GM21447 (cell line): ENCODE data around the gene RETREG1.
"Not testable (repeated sequence)": the region's sequence is repeated elsewhere in the genome, so short reads cannot be mapped to it uniquely, and the experiment has no call there.

Source experiments
- ATAC-seq: cut with Tn5 transposase; IDR thresholded peaks from one replicate; pipeline ENCODE4 v1.9.1; 2021; ENCODE audit not compliant: unreplicated experiment

The RETREG1 gene

DNA sequence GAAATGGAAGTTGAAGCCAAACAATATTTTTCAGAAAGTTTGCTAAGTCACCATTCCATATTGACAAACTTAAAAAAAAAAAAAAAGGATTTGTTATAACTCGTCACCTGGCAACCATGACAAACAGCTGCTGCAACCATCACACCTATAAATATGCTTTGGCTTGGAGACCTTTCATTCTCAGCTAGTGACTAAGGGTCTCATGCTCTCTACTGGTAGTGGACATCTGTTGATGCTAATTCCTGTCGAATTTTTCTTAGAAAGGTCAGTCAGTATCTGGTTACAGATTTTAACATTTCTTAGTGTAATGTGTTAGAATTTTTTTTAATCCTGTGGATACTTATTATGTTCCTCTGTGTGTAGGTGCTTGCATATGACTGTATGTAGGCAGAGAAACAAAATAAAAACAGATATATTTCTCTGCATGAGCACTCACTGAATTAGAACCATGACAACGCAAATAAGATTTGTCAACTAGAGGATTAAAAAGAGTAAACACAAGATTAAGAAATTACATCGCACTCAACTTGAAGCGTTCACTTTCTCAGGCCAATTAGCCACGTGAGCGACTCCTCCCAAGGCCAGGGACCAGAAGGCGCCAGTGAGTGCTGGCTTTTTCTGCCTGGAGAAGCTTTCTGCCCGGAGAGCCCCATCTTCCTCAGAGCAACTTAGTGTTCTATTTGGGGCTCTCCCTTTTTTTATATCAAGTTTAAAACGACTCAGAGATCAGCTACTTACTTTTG is 124.2 kb downstream of the RETREG1 start:
- ATAC-seq: no peak

GRCh38 chr5:16490911-16491310 is 125.9 kb downstream of the RETREG1 start:
- no peak for ATAC-seq

DNA sequence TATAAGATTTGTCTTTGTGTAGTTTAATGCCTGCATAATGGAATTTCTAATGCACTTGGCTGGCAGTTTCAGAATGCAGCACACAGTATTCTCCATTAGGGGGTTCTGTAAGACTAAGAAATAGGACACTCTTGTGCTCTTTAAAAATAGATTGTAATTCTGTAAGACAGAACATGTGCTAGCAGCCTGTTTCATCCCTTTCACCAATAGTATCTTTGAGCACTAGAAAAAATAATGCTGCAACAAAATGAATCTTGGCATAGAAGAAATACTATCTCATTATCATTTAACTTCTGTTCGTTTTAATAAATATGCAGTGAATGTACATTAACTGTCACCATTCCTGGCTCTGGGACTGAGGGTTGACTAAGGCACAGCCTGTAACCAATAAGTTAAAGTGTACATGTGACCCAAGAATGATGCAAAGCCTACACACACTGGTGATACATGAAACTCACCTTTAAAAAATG is 127.4 kb downstream of the RETREG1 start:
- ATAC-seq: peak; percentile 70

DNA sequence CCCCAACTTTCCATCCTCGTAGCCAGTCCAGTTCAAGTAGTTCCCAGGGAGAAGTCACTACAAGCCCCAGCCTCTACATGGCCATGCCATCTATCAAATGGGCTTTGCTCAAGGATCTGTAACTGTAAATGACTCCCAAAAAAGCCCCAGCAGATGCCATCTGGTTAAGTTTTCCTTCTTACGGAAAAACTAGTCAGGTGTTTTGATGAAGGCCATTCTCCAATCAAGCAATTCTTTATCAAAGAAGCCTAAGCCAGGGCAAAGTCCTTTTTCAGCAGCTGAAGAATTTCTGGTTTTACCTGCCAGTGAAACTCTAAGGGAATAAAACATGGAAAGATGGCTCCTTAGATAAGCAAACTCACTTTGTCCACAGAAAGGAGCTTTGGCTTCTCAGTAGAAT is 129.3 kb downstream of the RETREG1 start:
- no peak for ATAC-seq

- no peak for ATAC-seq
Observed at GRCh38 chr5:16486711-16487111, 130.1 kb downstream of the RETREG1 start.

GRCh38 chr5:16485656-16486055 is 131.1 kb downstream of the RETREG1 start:
- ATAC-seq: no peak

GRCh38 chr5:16484081-16484480 is 132.7 kb downstream of the RETREG1 start:
- ATAC-seq: no peak

GRCh38 chr5:16483361-16483760 is 133.4 kb downstream of the RETREG1 start:
- no peak for ATAC-seq

DNA sequence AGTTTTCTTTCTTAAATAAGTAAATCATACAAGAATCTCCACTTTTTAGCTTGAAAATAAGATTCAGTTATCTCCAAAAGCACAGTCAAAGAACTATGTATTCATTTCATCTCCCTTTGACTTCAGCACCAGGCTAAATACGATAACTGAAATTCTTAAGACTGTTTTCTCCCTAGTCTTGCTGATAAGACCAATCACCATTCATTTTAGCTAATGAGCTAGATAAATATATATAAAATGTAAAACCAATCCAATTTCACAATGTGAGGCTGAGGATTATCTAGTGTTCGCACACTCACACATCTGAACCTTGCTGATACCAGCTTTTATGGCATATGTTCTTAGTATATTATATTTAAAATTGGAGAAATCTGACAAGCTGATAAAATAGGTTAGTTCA is 133.9 kb downstream of the RETREG1 start:
- no peak for ATAC-seq

GRCh38 chr5:16480821-16481538 is 135.8 kb downstream of the RETREG1 start:
- ATAC-seq: no peak

DNA sequence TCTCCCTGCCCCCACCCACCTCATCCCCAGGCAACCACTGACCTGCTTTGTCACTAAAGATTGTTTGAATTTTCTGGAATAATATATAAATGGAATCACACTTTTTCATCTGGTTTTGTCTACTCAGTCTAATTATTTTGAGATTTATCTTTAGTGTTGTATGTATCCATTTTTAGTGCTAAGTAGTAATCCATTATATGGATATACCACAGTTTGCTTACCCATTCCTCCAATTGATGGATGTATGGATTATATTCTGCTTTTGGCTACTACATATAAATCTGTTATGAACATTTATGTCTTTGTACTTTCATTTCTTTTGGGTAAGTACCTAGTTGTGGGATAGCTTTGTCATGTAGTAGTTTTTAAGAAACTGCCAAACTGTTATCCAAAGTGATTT is 136.7 kb downstream of the RETREG1 start:
- no peak for ATAC-seq

- no peak for ATAC-seq
Observed at GRCh38 chr5:16477541-16477940, 139.3 kb downstream of the RETREG1 start.

- ATAC-seq: not testable (repeated sequence)
Observed at GRCh38 chr5:16476417-16476816, 140.4 kb downstream of the RETREG1 start.

- no peak for ATAC-seq
Observed at GRCh38 chr5:16471387-16471786, 145.4 kb downstream of the RETREG1 start.

DNA sequence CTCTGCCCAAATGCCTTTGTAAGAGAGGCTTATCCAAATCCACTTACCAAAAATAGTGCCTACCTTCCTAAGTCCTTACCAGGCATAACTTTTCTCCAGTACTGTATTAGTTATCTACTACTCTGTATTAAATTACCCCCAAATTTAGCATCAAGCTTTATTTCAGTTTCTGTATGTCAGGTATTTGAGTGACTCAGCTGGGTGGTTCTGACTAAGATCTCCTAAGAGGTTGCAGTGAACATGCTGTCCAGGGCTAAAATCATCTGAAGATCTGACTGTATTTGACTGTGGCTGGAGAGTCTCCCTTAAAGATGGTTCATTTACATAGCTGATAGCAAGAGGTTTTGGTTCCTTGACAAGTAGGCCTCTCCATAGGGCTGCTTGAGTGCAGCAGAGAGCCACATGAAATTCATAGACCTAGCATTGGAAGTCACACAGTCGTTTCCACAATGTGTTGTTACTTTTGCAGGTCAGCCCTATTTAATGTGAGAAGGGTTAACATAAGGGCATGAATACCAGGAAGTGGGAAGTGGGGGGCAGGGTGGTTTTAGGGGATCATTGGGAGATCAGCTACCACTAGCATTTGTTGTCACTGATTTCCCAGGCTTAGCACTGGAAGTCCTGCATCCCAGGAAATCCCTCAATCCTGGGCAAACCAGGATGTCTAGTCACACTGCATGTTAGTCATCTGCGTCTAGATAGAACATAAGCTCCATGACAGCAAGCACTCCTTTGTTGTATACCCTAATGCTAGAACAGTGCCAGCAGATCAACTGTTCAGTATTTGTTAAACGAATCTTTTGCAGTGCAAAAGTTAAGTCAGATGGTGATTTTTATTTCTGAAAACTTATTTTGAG is 149.2 kb downstream of the RETREG1 start:
- peak; percentile 57 for ATAC-seq

- peak; percentile 78 for ATAC-seq
Observed at GRCh38 chr5:16465544-16466432, 151.0 kb downstream of the RETREG1 start, which contains the start of gene ZNF622. Gene ZNF622 (minus strand): TSS chr5:16465800. CDS start chr5:16465665, 135 bp downstream.

GRCh38 chr5:16464664-16465543 is 151.9 kb downstream of the RETREG1 start:
- no peak for ATAC-seq

- ATAC-seq: no peak
Observed at GRCh38 chr5:16464231-16464630, 152.6 kb downstream of the RETREG1 start.

DNA sequence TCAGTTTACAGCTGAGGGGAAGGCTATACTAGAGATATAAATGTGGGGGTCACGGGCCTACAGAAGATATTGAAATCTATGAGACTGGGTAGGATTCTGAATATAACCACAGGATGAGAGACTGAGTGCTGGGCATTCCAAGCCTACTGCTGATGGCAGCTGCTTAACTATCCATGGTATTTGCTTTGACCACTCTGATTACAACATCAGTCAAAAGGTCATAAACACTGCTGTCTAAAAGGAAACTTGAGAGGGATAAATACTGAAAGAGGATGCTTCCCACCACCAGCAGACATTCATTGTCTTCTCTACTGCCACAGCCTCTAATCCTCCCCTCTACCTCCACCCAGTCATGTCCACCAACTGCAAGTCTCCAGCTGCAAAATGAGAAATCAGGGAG is 155.0 kb downstream of the RETREG1 start:
- no peak for ATAC-seq
